Adrenal gland (tissue), 19 donors: ENCODE measurements around the gene SERPINE1. TPM values are rescaled to one million over a fixed set of nuclear protein-coding genes. Genes with fewer than 3 reads are reported as not detected.

Source experiments
- DNase-seq, 7 donors: peaks; one replicate each; pipeline ENCODE4 v3.0.0-alpha.2; 2019 to 2020
- H3K27ac ChIP-seq, 5 donors: fragments of 200-600 bp; sonication (generic) in 4 of 5; 1 replicate in 3 of 5; 2 replicates in 2 of 5; pipeline versions ENCODE4 v1.5.1 to v1.8.0; 2016 to 2020; ENCODE audit warnings: mild to moderate bottlenecking in 1 of 5
- H3K27me3 ChIP-seq: fragments of 200-600 bp; 2 replicates; pipeline ENCODE4 v1.8.0; 2021
- H3K36me3 ChIP-seq, 2 donors: fragments of 200-600 bp; replicated peaks in 1 of 2; 1 replicate in 1 of 2; 2 replicates in 1 of 2; pipeline versions ENCODE4 v1.5.1 to v1.8.0; 2018 to 2022
- H3K4me1 ChIP-seq, 2 donors: fragments of 200-600 bp; replicated peaks in 1 of 2; 1 replicate in 1 of 2; 2 replicates in 1 of 2; pipeline versions ENCODE4 v1.5.1 to v1.8.0; 2018 to 2021
- H3K4me3 ChIP-seq, 4 donors: fragments of 200-600 bp; sonication (generic) in 3 of 4; one replicate each; pipeline ENCODE4 v1.5.1; 2016 to 2018
- H3K9me3 ChIP-seq, 3 donors: fragments of 200-600 bp; sonication (generic) in 1 of 3; replicated peaks in 1 of 3; 1 replicate in 2 of 3; 2 replicates in 1 of 3; pipeline versions ENCODE4 v1.5.1 to v1.8.0; 2016 to 2021
- CTCF ChIP-seq, 6 experiments: fragments of 450-650 bp in 4 of 6; fragments of 200-600 bp in 2 of 6; sonication (generic) in 1 of 6; IDR thresholded peaks; 1 replicate in 5 of 6; 2 replicates in 1 of 6; pipeline versions ENCODE4 v1.5.1 to v1.8.0; 2016 to 2021; ENCODE audit warnings: antibody characterized with exemption in 6 of 6, mild to moderate bottlenecking in 2 of 6, moderate library complexity in 1 of 6
- POLR2A ChIP-seq, 2 donors: fragments of 450-650 bp; IDR thresholded peaks; one replicate each; pipeline ENCODE4 v1.6.1; 2017; ENCODE audit warnings: antibody characterized with exemption in 2 of 2, mild to moderate bottlenecking in 2 of 2, moderate library complexity in 1 of 2
- WGBS, 4 donors: extraction: QIAGEN DNeasy Blood & Tissue Kit in 2 of 4; methylation state at CpG; one replicate each; pipeline versions ENCODE4 v1.1.5 to v1.1.7; 2013 to 2017; 5-methylcytosine and 5-hydroxymethylcytosine counted together
- intact Hi-C, 2 donors: fragments of 100-400 bp; cut with DNase I; formaldehyde crosslinking; loops; one replicate each; pipeline versions ENCODE4 v1.14.1 to v1.15.0; 2022 to 2023
- long read RNA-seq, 10 donors: library from polyadenylated mRNA in 3 of 10; unstranded in 2 of 10; stranded (forward) in 1 of 10; transcript quantifications; one replicate each; pipeline ENCODE4 v2.0.0 and lab custom pipeline, GENCODE V29; 2021 to 2026
- polyA plus RNA-seq, 3 donors: library from polyadenylated mRNA; stranded (reverse); fragments of 200-250 nt in 2 of 3; fragments of 350-450 nt in 1 of 3; fragmentation: Illumina TruSeq in 1 of 3; extraction: RNeasy Lipid Tissue Mini Kit (QIAGEN cat#74804) in 1 of 3; gene quantifications; one replicate each; pipeline ENCODE4 v1.2.3, GENCODE V29; 2013 to 2014
- total RNA-seq, 9 donors: library from RNA; depleted of rRNA in 4 of 9; stranded (reverse); fragments of >200 nt in 4 of 9; fragments of 120-200 nt in 1 of 9; fragmentation: NEBNext Ultra II Directional in 1 of 9; extraction: Animal tissue kit (Norgen Biotek cat#: 25700) in 1 of 9; gene quantifications; one replicate each; pipeline versions ENCODE4 v1.1.0 to v1.2.4, GENCODE V29; 2013 to 2023
- donor health status: healthy with polysubstance abuse.
- donor health status: Bipolar disorder and iron deficiency.
- donor health status: DM: yes; HTN: yes; CAD: no.
- donor health status: DM: no; HTN: no; CAD: no.
- donor health status: DM: no; HTN: no; CAD: no.
- donor health status: DM: yes; HTN: yes; CAD: no.

Gene SERPINE1
- total RNA-seq (100 to 1,000 TPM in 1 of 9 donors, 10 to 100 TPM in 6, 1 to 10 TPM in 2; 4.8 to 118 (median 18.8) TPM), polyA plus RNA-seq (10 to 100 TPM in 2 of 3 donors, 1 to 10 TPM in 1; 9.1 to 23.1 (median 23.0) TPM)
- long read RNA-seq, donor 1: 0 reads
- long read RNA-seq, donor 2, partial matches to known transcripts: 0 of 1 reads
- long read RNA-seq, donor 2, other reads (novel, unspliced or antisense): 0 of 1 reads
- long read RNA-seq, donor 3, partial matches to known transcripts: 0 of 1 reads
- long read RNA-seq, donor 3, other reads (novel, unspliced or antisense): 0 of 1 reads
- long read RNA-seq, donor 4, partial matches to known transcripts: 1 of 4 reads
- long read RNA-seq, donor 4, other reads (novel, unspliced or antisense): 1 of 4 reads
- long read RNA-seq, donor 5, transcript SERPINE1-201 (9 exons, 3,190 nt): major isoform, 107 of 127 reads
- long read RNA-seq, donor 5, partial matches to known transcripts: 12 of 127 reads
- long read RNA-seq, donor 5, other reads (novel, unspliced or antisense): 8 of 127 reads
- long read RNA-seq, donor 6, partial matches to known transcripts: 0 of 3 reads
- long read RNA-seq, donor 6, other reads (novel, unspliced or antisense): 3 of 3 reads
- long read RNA-seq, donor 7, partial matches to known transcripts: 0 of 1 reads
- long read RNA-seq, donor 7, other reads (novel, unspliced or antisense): 0 of 1 reads
- long read RNA-seq, donor 8, partial matches to known transcripts: 0 of 4 reads
- long read RNA-seq, donor 8, other reads (novel, unspliced or antisense): 0 of 4 reads
- long read RNA-seq, donor 9: 0 reads
- long read RNA-seq, donor 10, partial matches to known transcripts: 0 of 1 reads
- long read RNA-seq, donor 10, other reads (novel, unspliced or antisense): 0 of 1 reads

DNA sequence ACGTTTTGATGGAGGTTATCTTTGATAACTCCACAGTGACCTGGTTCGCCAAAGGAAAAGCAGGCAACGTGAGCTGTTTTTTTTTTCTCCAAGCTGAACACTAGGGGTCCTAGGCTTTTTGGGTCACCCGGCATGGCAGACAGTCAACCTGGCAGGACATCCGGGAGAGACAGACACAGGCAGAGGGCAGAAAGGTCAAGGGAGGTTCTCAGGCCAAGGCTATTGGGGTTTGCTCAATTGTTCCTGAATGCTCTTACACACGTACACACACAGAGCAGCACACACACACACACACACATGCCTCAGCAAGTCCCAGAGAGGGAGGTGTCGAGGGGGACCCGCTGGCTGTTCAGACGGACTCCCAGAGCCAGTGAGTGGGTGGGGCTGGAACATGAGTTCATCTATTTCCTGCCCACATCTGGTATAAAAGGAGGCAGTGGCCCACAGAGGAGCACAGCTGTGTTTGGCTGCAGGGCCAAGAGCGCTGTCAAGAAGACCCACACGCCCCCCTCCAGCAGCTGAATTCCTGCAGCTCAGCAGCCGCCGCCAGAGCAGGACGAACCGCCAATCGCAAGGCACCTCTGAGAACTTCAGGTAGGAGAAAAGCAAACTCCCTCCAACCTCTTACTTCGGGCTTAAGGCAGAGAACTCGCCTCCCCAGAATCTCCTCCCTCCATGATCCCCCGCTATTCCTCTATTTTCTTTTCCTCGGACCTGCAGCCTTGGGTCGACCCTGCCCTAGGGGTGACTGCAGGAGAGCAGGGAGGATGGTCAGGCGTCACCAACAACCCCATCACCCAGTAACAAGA is at the start of gene SERPINE1:
TSS of gene SERPINE1 (plus strand) at position 454 of the 809 bp plus-strand sequence. CDS start 1,290 bp downstream, outside the sequence.
- Histone ChIP-seq H3K9me3 (no peaks in the 10 kb centered on the region), H3K4me3 (peak within 1 kb of the TSS in 1 of 4 donors; percentile 47), H3K27me3 (no peaks in the 10 kb centered on the region), H3K27ac (peak within 1 kb of the TSS; percentile 43 to 86 (median 61)), H3K4me1 (peaks cover 20 to 40% of the 10 kb centered on the region in 2 donors), H3K36me3 (no peaks in the 10 kb centered on the region)
- DNase-seq: peak; percentile 75 to 97 (median 92)
- TF ChIP-seq CTCF (IDR thresholded peaks at IDR 0.05): peak; percentile 9 to 44 (median 28)
- TF ChIP-seq POLR2A (IDR thresholded peaks at IDR 0.05): peak; percentile 81 to 86
- WGBS, 4 donors: 8 to 13% (median 9%) methylated on average over 16 to 22 of the region's 22 CpGs
- intact Hi-C loops: no loop called here

DNA sequence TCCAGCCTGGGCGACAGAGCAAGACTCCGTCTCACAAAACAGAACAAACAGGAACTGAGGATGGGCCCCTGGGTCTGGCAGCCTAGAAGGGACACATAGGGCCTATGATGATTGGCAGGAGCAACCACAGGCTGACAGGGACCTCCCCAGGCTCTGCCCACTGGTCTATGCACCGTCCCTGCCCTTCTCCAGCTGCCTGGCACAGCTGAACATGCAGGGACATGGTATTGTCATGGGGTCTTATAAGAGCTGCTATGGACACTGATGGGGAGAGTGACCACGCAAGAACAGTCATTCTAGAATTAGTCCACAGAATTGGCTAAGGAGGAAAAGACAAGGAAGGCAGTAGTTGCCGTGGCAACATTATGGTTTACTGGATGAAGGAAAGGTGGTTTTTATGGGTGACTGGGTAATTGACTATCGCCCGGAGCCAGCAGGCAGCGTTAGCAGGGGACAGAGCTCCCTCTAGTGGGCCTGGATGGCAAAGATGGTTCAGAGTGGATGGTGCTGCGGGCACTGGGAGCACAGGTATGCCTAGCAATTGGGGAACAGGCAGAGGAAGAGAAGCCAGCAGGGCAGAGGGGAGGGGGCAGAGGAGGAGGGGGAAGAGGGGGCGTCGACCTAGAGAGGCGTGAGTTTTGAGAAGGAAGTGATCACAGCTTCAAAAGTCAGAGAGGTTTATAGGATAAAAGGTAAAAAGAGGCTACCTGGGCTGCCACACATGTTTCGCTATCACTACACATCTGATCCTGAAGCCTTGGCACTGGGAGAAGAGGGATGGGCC is 49.4 kb upstream of the SERPINE1 start:
- Histone ChIP-seq H3K9me3 (no peaks in the 10 kb centered on the region), H3K4me1 (no peaks in the 10 kb centered on the region), H3K4me3 (no peak overlapping the region), H3K36me3 (no peaks in the 10 kb centered on the region), H3K27me3 (no peaks in the 10 kb centered on the region), H3K27ac (no peak overlapping the region)
- TF ChIP-seq POLR2A (IDR thresholded peaks at IDR 0.05): no peak
- peak; percentile 68 to 77 (median 75) for TF ChIP-seq CTCF (IDR thresholded peaks at IDR 0.05)
- peak; percentile 65 to 91 (median 79) for DNase-seq
- 16 to 23% (median 20%) methylated on average over 12 to 13 of the region's 13 CpGs for WGBS, 4 donors
- intact Hi-C loops: loop anchor here in 1 of 2 donors (5.0 kb wide), 1 partner anchor 110 kb away; the partner anchor contains the start of gene MUC12

DNA sequence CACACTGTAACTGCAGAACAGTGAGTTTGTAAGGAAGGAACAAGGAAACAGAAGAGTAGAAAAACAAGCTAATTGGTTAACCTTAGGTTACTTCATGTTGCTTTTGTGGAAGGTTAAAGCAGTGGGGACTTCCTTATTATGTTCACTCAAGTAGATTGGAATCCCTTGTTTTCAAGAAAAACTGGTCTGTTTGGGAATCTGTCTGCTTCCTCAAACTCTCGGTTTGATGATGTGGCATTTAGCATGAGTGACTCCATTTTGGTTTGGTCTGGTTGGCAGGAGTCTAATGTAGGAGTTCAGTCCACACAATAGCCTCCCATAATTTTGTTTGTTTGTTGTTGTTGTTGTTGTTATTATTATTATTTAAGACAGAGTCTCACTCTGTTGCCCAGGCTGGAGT is 45.5 kb upstream of the SERPINE1 start:
- H3K4me3 ChIP-seq: no peak overlapping the region
- no peak overlapping the region for H3K27ac ChIP-seq
- 43 to 76% (median 66%) methylated on average over 1 of the region's 1 CpG for WGBS, 4 donors
- TF ChIP-seq CTCF (IDR thresholded peaks at IDR 0.05) (no peak), POLR2A (IDR thresholded peaks at IDR 0.05) (no peak)
- H3K9me3 ChIP-seq: no peaks in the 10 kb centered on the region
- no peaks in the 10 kb centered on the region for H3K36me3 ChIP-seq
- intact Hi-C loops: no loop called here
- H3K4me1 ChIP-seq: peaks cover 5 to 11% of the 10 kb centered on the region in 2 donors
- no peaks in the 10 kb centered on the region for H3K27me3 ChIP-seq
- DNase-seq: no peak
